ENCODE data around the gene C16orf74.

C16orf74 gene

DNA sequence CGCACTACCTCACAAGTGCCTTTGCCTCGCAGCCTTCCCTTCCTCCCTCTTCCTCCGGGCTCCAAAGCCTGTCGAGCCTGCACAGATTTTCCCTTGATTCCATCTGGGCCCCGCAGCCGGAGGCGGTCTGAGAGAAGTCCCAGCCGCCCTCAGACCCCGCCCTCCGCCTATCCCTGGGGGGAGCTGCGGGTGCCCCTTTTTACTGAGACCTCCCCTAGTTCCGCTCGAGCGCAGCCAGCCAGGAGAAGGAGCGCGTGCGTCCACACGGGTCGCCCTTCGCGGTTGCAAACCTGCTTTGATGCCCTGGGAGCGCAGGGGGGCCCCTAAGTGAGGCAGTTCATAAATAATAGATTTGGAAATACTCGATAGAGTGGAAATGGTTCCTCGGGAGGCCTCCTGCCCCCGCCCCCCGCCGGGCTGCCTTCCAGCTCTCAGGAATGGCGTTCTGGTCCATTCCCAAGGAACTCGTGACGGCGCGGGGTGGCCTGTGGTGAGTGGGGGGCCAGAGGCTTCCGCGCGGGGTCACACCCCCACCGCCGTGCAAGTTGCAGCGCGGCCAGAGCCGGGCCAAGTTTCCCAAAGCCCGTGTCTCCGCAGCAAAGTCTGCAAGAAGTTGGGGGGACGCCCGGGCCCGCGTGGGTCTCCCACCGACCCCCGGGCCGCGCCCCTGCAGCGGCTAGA, 610 bp downstream of the C16orf74 start:
- DNase-seq (ENCODE audit: low read depth in 2 of 2) = no peak

DNA sequence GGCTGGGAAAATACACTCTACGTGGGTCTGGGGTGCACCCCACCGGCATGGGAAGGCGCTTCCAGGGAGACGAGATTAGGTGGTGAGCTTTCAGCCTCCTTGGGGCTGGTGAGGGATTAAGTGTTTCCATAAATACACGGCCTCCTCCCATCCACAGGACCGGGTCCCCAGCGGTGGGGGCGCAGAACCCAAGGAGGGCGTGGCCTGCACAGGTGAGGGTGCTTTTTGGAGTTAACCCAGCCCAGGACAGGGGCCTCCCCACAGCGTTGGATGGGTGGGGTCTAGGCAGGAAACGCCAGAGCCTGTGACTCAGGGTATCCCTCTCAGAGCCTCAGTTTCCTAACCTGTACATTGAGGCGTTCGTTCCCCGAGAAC, 1.1 kb downstream of the C16orf74 start:
- DNase-seq (ENCODE audit: low read depth in 2 of 2) = no peak

DNA sequence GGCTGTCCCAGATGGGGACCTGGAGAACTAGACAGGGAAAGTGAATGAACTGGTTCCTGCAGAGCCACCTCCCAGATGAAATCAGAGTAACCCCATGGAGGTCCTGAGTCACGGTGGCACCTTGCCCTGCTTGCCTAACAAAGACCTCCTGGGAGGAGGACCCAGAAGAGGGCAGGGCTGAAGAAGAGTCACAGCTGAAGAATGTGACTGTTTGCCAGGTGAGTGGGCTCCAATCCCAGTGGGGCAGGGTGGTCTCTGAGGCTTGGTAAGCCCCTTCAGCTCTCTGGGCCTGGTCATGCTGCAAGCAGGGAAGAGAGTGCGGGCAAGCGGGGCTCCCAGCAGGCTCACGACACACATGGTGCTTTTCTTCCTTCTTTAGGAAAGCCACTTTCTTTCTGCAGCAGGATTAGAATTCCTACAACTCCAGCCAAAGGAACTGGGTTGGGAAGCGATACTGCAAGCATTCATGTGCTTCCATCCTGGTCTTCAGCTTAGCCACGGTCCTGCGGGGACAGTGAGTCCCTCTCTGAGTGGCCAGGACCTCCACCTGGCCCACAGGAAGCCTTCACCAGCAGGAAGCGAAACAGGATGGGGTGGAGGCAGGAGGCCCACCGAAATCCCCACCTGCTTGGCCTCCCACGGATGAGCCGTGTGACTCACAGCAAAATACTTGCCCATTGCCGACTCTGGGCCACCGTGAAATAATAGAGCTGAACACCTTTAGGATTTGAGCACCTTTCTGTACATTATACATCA, 4.3 kb downstream of the C16orf74 start:
- no peak for DNase-seq (ENCODE audit: low read depth in 2 of 2)

DNA sequence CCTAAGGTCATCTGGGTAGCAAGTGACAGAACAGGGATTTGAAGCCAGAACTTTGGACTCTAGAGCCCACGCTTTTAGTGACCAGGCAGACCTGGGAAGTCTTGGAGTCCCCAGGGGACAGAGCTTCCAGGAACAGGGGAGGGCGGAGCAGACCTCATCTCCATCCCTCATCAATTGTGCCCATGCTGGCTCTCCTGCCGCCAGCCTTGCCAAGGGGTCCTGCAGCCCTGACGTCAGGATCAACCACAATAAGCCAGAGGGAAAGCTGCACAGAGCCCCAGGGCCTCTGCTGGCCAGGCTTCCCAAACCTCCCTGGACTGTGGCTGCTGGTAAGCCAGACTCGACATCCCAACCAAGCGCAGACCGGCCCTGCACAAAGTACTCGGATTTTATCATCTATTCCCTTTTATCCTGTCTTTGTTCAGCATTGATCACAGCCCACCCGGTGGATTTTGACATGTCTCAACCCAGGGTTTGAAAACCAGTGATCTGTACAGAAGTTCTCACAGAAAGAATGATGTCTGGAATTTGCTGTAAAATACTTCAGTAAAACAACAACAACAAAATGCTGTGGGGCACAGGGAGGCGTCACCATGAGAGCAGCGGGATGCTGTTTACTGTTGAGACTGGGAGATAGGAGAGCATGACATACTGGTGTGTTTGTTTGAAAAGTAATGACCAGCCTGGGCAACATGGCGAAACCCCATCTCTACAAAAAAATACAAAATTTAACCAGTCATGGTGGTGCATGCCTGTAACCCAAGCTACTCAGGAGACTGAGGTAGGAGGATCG, 11.8 kb downstream of the C16orf74 start:
- no peak for DNase-seq (ENCODE audit: low read depth in 2 of 2)

DNA sequence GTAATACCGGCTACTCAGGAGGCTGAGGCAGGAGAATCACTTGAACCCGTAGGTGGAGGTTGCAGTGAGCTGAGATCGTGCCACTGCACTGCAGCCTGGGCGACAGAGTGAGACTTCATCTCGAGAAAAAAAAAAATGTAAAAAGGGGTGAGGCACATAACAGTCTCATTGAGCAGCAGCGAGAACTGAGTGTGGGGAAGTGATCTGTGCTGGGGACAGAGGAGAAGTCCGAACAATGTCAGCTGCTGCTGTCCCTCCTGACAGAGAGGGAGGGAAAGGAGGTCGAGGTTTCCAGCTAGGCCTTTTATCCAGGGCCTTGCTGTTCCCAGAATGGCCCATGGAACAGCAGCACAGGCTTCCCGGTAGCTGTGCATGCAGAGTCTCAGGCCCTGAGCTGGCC, 14.0 kb downstream of the C16orf74 start:
- DNase-seq (ENCODE audit: low read depth in 2 of 2) = no peak

DNA sequence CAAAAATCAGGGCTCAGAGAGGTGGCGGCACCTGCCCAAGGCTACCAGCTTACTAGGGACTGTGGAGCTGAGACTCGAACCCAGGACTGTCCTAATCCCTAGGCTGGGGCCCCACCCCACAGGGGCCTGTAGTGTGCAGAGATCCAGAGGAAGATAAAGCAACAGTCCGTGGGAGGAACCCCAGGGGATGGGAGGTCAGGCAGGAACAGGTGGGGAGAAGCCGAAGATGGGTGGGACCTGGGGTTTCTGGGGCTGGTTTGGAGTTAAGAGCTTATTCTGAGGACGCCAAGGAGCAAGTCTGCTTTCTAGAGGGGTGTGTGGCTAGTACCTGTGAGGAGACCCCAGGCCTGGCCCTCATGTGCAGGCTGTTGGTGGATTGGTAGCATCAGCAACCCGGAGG, 14.9 kb downstream of the C16orf74 start:
- no peak for DNase-seq (ENCODE audit: low read depth in 2 of 2)

DNA sequence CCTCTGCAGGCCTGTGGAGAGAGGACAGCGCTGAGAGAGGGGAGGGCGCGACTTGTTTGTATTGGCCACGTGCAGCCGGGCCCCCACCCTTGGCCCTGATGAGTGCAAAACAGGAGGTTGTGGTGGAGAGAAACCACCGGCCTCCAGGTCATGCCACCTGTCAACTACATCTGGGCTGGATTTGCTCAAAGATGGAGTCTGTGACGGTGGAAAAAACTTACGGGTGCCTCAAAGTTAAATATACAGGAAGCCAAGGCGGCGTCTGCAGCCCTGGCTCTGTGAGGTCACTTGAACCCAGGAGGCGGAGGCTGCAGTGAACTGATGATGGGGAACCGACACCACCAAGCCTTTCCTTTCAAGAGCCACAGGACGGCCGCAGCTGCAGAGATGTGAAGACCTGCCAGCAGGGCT, 15.7 kb downstream of the C16orf74 start:
- DNase-seq (ENCODE audit: low read depth in 2 of 2) = no peak

DNA sequence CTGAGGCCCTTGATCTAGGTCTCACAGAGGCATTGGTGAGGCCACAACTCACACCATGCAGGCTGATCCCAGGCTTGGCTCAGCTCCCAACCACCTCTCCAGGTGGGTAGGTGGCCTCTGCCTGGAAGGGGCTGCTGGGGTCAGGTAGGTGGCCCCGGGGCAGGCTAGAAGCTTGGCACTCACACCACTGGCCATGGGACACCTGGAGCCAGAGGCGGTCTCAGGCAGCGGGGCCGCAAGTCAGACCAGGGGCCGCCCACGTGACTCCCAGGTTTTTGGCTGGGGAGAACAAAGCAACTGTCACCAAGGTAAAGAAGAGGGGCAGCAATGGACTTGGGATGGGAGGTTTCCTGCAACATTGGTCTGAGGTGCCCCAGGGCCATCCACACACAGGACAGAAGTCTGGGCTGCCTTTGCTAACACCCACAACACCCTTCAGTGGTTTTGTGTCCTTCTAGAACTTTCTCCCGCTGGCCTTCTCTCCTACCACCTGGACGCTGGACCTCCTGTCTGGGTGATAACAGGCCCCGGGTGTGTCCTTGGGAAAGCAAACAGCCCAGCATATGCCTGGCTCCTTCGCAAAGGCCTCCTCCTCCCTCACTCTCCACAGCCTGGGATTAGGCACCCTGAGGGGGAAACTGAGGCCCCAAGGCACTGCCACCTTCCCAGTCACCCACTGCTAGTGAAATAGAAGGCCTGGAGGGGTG, 16.4 kb downstream of the C16orf74 start:
- DNase-seq (ENCODE audit: low read depth in 2 of 2) = no peak

DNA sequence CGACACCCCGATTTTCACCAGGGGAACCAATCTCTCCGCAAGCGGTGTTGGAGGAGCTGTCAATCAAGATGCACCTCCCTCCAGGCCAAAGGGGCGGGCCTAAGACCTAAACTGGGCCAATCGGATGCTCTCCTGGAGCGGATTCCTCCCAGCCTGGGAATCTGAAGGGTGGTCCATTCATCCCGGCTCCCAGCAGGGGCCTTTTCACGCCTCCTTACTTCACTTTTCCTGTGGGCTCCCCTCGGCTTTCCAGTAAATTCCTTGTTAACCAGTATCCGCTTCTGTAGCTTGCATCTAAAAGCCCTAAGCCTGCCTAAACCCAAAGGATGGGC, 17.1 kb downstream of the C16orf74 start:
- no peak for DNase-seq (ENCODE audit: low read depth in 2 of 2)

DNA sequence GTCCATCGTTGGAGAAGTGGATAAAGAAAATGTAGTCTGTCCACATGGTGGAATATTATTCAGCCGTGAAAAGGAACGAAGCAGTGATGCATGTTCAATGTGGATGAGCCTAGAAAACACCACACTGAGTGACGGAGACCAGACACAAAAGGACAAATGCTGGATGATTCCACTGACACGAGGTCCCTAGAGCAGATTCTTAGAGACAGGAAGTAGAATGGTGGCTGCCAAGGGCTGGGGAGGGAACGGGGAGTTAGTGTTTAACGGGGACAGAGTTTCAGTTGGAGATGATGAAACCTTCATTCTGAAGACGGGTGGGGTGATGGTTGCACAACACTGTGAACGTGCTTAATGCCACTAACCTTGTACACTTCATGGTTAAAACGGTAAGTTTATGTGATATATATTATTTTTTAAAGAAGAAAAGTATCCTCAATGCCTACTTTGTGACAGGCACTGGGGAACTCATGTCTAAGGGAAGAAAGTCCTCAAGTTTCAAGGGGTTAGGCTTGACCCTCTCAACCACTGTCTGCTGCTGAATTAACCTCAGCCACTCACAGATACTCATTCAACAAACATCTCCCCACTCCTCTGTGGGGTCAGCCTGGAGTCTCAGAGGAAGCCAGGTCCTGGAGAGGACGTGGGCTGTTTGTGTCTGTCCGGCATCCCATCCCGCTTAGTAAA, 17.6 kb downstream of the C16orf74 start:
- DNase-seq (ENCODE audit: low read depth in 2 of 2) = no peak

DNA sequence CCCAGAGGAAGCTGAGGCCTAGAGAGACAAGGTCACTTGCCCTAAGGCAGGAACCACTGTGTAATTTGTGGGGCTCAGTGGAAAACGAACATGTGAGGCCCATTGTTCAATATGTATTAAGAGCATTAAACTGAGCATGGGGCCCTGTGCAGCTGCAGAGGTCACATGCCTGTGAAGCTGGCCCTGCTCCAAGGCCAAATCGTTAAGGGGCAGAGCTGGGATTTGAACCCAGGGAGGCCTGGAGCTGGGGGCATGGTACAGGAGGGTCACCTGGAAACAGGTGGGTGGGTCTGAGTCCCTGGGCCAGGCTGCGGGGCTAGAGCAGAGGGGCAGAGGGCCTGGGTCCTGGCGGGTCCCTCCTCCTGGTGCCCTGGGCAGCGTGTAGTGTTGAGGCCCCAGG, 19.7 kb downstream of the C16orf74 start:
- DNase-seq (ENCODE audit: low read depth in 2 of 2) = no peak

DNA sequence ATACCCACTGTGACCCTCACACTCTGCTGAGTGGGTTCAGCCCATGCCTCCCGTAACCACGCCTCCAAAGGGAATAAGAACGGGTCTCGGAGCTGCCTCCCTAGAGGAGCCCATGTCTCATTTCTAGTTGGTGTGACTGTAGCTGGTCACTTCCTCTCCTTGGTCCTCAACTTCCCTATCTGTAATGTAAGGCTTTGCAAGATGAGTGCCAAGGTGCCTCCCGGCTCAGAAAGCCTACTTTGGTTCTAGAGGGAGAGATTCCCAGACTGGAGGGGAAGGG, 20.8 kb downstream of the C16orf74 start:
- DNase-seq (ENCODE audit: low read depth in 2 of 2) = no peak

DNA sequence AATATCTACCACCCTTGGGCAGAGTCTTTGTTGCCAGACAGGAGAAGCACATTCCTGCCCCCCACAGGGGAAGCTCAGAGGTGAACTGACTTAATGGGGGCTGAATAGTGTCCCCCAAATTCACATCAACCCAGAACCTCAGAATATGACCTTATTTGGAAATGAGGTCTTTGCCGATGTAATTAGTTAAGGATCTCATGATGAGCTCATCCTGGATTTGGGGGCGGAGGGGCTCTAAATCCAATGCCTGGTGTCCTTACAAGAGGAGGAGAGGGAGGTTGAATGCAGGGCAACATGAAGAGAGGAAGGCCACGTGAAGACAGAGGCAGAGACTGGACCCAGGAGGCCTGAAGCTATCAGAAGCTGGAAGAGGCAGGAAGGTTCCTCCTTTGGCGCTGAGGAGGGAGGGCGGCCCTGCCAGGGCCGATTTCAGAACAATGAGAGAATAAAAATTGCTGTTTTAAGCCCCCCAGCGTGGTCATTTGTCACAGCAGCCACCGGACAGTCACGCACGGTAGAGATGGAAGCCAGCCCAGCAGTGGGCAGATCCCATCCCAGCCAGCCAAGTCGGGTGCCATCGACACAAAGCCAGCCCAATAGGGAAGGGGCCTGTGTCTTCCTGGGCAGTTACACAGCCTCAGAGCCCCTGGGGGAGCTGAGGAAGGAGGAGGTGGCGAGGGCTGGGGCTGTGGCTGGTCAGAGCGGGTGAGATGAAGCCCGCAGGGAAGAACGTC, 21.3 kb downstream of the C16orf74 start:
- no peak for DNase-seq (ENCODE audit: low read depth in 2 of 2)

DNA sequence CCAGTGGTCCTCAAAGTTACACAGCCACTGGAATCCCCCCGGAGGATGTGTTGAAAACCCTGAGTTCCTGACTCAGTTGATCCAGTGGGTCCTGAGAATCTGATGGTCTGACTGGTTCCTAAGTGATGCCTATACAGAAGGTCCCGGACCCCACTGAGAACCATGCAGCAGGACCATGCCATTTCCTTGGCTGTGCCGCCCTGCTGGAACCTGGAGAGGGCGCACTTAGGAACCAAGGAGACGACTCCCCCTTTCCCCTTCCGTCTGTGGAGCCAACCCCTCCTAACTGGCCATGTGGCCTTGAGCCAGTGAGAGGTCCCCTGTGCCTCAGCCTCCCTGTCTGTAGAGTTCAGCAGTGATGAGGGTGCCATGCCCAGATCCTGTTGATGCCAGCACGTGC, 22.0 kb downstream of the C16orf74 start:
- no peak for DNase-seq (ENCODE audit: low read depth in 2 of 2)

DNA sequence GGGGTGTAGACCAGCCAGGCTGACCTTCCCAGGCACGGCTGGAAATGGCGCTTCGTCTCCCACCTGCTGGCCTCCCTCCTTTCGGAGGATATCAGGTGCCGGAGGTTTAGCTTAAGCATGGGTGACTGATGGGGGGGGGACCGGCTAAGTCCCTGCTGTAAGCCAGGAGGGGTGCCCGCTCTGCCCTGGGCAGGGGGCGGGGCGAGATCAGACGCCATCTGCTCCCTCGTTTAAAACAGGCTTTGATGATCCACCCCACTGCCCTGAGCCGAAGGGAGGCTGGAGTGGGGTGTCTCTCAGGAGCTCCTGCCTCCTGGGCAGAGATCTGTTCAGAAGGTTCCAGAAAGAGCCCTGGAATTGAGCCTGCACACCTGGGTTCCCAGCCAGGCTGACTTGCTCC, 26.0 kb downstream of the C16orf74 start:
- no peak for DNase-seq (ENCODE audit: low read depth in 2 of 2)

DNA sequence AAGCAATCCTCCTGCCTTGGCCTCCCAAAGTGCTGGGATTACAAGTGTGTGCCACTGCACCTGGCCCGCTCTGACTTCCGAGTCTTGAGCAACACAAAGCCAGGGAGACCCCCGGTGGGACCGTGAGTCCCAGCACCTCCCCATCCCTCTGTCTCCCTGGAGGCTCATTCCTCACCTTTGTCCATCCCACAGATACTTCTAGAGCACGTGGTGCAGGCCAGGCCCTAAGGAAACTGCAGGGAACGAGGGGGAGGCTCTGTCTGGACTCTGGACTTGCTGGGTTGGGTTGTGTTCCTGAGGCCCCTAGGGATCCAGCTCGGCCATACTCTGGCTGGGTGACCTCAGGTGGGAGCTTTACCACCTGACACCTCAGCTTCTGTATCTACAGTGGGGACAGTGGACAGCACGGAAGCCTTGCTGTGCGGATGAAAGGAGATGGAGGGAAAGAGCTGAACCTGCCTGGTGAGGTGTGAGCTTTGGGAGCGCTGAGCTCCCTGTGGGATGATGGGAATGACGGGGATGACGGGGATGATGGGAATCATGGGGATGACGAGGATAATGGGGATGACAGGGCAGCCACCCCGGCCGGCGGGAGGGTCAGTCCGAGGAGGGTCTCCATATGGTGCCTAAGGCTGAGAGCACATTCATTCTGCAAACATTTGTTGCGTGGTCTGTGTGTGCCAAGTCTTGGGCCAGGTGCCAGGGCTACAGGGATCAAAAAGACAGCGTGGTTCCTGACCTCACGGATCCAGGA, 26.6 kb downstream of the C16orf74 start:
- no peak for DNase-seq (ENCODE audit: low read depth in 2 of 2)

DNA sequence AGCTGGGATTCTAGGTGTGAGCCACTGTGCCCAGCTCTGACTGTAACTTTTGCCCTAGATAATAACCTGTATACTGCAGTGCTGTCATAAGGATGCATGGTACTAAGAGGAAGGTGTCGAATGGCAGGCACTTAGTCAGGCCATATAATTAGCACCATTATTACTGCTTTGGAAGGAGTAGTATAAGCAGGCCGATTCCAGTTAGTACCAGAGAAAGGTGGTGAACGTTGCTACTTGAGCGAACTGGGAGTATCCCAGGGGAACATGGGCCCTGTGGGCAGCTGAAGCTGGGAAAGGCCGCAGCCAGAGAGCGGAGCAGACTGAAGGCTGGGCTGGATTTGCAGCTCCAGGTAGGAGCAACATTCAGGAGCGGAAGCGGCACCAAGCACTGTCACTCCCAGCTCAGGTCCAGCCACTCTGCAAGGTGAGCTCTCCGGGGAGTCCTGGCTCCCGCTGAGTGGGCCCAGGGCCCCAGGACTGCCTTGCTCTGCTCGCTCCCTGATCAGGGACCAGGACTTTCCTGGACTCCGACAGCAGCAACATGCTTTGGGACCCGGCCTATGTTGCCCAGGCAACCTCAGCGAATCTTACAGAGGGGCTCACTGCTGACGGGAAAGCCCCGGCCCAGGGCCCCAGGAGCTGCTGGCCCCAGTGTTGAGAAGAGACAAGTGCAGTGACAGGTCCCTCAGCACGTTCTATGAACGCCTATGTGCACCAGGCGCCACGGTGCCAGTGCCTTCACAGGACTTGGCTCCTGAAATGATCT, 28.6 kb downstream of the C16orf74 start:
- DNase-seq (ENCODE audit: low read depth in 2 of 2) = no peak

DNA sequence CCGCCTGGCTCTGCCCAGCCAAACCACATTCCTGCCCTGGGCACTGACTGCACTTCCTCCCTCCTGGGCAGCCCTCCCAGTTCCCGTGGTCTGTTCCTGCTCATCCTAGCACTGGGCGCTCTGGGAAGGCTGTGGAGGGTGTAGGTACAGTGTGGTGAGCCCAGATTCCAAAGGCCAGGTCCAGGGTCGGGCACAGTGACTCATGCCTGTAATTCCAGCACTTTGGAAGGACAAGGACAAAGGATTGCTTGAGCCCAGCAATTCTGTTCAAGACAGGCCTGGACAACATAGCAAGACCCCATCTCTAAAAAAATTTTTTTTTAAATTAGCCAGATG, 30.6 kb downstream of the C16orf74 start:
- DNase-seq (ENCODE audit: low read depth in 2 of 2) = no peak

DNA sequence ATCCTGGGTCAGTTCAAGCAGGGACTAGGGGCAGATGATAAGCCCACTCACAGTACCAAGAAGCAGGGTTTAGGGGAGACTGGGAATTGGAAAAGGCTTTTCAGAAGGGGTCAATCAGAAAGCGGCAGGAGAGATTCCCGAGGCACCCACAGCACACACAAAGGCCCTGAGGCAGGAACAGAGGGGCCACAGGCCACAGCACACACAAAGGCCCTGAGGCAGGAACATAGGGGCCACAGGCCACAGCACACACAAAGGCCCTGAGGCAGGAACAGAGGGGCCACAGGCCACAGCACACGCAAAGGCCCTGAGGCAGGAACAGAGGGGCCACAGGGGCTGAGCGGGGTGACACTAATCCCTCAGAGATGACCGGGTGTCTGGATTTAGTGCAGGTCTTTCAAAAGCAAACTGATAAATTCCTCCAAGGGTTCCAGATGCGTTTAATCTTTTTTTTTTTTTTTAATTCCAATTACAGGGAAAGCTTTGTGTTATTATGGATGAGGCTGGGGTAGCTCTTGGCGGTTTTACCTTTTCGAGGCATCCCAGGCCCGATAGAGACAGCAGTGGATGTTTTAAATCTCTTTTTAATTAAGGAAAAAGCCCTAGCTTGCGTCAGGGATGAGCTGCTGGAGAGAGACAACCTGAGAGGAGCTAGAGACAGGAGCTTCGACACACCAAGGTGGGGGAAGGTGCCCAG, 31.1 kb downstream of the C16orf74 start:
- no peak for DNase-seq (ENCODE audit: low read depth in 2 of 2)
